WTC11 (cell line): Measurements from ENCODE around the gene ZNF185.

Experiments
- CBFB ChIP-seq: sonication (generic); formaldehyde crosslinking; IDR thresholded peaks from 2 replicates; pipeline ENCODE4 v1.8.1; 2022; ENCODE audit warnings: mild to moderate bottlenecking, low read depth, missing genetic modification reagents
- FOXK1 ChIP-seq: sonication (generic); formaldehyde crosslinking; IDR thresholded peaks from 2 replicates; pipeline ENCODE4 v1.8.0; 2022; ENCODE audit warnings: mild to moderate bottlenecking, moderate library complexity, missing genetic modification reagents
- TF ChIP-seq, protein P1 (sequence below): fragments of 200-600 bp; IDR thresholded peaks from 2 replicates; pipeline ENCODE4 v1.8.0; 2022; ENCODE audit warnings: antibody characterized with exemption
- TF ChIP-seq, protein P2 (sequence below): sonication (generic); formaldehyde crosslinking; IDR thresholded peaks from 2 replicates; pipeline ENCODE4 v1.8.0; 2023; ENCODE audit warnings: missing genetic modification reagents, mild to moderate bottlenecking, borderline replicate concordance
- TF ChIP-seq, protein P3 (sequence below): sonication (generic); formaldehyde crosslinking; IDR thresholded peaks from 2 replicates; pipeline ENCODE4 v1.8.0; 2022; ENCODE audit warnings: mild to moderate bottlenecking, missing genetic modification reagents

DNA sequence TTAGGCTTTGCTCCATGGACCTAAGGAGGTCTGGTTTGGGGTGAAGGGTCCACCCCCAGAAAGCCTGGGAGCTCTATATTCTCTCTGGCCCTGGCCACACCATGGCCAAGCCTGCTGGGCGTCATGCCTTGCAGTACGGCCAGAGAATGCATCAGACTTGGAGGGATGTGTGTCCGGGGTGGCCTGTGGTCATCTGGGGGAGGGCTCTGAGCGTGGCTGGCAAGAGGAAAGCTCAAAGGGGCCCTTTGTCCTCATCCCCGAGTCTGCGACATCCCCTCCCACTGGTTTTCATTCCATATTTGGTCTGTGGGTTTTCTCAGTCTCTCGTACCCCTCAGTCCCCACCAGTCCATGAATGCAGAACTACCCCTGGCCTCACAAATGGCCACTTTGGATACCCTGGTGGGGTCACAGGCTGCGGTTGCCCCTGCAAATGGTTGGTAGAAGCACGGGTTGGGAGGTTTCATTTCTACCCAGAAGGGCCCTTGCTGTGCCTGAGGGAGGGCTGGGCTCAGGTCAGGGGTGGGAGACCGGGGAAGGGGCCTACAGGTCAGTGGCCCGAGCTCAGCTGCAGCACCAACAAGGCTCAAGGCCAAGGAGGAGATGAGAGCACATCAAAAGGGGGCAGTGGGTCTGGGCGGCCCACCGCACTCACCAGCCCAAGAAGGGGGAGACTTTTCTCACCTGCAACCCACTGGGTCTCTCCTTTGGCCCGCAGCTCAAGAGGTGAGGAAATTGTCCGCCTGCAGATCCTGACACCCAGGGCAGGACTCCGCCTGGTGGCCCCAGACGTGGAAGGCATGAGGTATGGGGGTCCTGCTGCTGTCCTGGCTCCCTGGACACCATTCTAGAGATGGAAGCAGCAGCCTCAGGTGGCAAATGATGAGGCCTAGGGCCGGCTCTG, 30.2 kb downstream of the ZNF185 start:
- no peak for TF ChIP-seq FOXK1 (CRISPR knock-in tag)
- TF ChIP-seq, protein P1, sequence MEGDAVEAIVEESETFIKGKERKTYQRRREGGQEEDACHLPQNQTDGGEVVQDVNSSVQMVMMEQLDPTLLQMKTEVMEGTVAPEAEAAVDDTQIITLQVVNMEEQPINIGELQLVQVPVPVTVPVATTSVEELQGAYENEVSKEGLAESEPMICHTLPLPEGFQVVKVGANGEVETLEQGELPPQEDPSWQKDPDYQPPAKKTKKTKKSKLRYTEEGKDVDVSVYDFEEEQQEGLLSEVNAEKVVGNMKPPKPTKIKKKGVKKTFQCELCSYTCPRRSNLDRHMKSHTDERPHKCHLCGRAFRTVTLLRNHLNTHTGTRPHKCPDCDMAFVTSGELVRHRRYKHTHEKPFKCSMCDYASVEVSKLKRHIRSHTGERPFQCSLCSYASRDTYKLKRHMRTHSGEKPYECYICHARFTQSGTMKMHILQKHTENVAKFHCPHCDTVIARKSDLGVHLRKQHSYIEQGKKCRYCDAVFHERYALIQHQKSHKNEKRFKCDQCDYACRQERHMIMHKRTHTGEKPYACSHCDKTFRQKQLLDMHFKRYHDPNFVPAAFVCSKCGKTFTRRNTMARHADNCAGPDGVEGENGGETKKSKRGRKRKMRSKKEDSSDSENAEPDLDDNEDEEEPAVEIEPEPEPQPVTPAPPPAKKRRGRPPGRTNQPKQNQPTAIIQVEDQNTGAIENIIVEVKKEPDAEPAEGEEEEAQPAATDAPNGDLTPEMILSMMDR, result no peak
- TF ChIP-seq, protein P2, sequence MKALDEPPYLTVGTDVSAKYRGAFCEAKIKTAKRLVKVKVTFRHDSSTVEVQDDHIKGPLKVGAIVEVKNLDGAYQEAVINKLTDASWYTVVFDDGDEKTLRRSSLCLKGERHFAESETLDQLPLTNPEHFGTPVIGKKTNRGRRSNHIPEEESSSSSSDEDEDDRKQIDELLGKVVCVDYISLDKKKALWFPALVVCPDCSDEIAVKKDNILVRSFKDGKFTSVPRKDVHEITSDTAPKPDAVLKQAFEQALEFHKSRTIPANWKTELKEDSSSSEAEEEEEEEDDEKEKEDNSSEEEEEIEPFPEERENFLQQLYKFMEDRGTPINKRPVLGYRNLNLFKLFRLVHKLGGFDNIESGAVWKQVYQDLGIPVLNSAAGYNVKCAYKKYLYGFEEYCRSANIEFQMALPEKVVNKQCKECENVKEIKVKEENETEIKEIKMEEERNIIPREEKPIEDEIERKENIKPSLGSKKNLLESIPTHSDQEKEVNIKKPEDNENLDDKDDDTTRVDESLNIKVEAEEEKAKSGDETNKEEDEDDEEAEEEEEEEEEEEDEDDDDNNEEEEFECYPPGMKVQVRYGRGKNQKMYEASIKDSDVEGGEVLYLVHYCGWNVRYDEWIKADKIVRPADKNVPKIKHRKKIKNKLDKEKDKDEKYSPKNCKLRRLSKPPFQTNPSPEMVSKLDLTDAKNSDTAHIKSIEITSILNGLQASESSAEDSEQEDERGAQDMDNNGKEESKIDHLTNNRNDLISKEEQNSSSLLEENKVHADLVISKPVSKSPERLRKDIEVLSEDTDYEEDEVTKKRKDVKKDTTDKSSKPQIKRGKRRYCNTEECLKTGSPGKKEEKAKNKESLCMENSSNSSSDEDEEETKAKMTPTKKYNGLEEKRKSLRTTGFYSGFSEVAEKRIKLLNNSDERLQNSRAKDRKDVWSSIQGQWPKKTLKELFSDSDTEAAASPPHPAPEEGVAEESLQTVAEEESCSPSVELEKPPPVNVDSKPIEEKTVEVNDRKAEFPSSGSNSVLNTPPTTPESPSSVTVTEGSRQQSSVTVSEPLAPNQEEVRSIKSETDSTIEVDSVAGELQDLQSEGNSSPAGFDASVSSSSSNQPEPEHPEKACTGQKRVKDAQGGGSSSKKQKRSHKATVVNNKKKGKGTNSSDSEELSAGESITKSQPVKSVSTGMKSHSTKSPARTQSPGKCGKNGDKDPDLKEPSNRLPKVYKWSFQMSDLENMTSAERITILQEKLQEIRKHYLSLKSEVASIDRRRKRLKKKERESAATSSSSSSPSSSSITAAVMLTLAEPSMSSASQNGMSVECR (CRISPR knock-in tag), result no peak
- TF ChIP-seq, protein P3, sequence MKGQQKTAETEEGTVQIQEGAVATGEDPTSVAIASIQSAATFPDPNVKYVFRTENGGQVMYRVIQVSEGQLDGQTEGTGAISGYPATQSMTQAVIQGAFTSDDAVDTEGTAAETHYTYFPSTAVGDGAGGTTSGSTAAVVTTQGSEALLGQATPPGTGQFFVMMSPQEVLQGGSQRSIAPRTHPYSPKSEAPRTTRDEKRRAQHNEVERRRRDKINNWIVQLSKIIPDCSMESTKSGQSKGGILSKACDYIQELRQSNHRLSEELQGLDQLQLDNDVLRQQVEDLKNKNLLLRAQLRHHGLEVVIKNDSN (CRISPR knock-in tag), result no peak
- TF ChIP-seq CBFB (CRISPR knock-in tag), result no peak
